ENCODE results near the gene CSN1S1. TPM values are rescaled to one million over a fixed set of nuclear protein-coding genes. Genes with fewer than 3 reads are reported as not detected.

Gene CSN1S1
- not detected in 2 replicates for total RNA-seq

GRCh38 chr4:69930768-69931167 is at the start of gene CSN1S1:
CSN1S1 (plus strand) TSS chr4:69931068; CDS start chr4:69932556, 1,488 bp downstream.

GRCh38 chr4:69965628-69966027 is 34.8 kb downstream of the CSN1S1 start, which contains the start of gene CSN2:
CSN2 (minus strand) TSS chr4:69965728; CDS start chr4:69960995, 4,733 bp downstream.

GRCh38 chr4:69995526-69996016 is 64.7 kb downstream of the CSN1S1 start, which contains the start of gene STATH:
STATH (plus strand) TSS chr4:69995966; CDS start chr4:69998438, 2,472 bp downstream.

Other genes starting within 250 kb of the CSN1S1 start
- gene SULT1B1, start 170.4 kb upstream of the CSN1S1 start, total RNA-seq = 0.28 and 7.7 TPM in 2 replicates
- 3.9 and 9.4 TPM in 2 replicates for gene SULT1E1, start 70.9 kb upstream of the CSN1S1 start, total RNA-seq
- not detected in 2 replicates for gene CSN2, start 34.7 kb downstream of the CSN1S1 start, total RNA-seq
- not detected in 2 replicates for gene STATH, start 64.9 kb downstream of the CSN1S1 start, total RNA-seq
- not detected in 2 replicates for gene HTN3, start 97.4 kb downstream of the CSN1S1 start, total RNA-seq
- gene HTN1, start 119.4 kb downstream of the CSN1S1 start, total RNA-seq = not detected in 2 replicates
- gene PRR27, start 223.2 kb downstream of the CSN1S1 start, total RNA-seq = not detected in 2 replicates